ENCODE results near the gene ILF2. TPM values are rescaled to one million over a fixed set of nuclear protein-coding genes. Genes with fewer than 3 reads are reported as not detected.

The ILF2 gene
- total and polyA plus RNA-seq, 3 experiments from 2014 or later: 126 to 394 (median 379) TPM

DNA sequence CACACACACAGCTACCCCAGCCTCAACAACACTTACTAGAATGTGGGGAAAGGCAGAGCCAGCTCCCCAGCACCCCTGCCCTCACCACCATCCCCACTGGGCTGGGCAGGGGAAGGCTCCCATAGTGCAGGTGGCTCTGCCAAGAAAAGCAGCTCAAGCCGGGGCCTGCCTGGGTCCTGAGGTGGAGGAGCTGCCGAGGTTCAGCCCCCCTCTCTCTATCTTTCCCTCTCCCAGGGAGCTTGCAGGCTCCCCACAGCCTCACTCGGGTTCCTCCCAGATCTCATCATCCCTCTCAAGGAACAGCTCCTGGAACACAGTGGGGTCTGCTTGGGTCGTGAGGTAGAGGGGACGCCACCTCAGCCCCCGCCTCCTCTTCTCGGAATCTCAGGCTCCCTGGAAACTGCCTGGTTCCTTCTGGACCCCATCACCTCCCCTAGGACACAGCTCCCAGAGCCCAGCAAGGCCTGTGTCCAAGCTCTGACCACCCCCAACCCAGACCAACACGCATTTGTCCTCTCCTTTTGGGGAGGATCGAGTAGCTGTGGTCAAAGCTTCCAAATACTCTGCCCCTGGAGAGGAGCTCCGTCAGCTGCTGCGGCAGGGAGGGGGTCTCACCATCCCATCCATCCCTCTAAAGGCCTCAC is 58.6 kb downstream of the ILF2 start:
- no peaks in the 10 kb centered on the region for H3K4me1 ChIP-seq (ENCODE audit: insufficient read depth, low read length)
- ChIA-PET POLR2A (no interaction called here), CTCF (no interaction called here)
- no peak overlapping the region for H3K27ac Mint-ChIP-seq
- no peaks in the 10 kb centered on the region for H3K27me3 ChIP-seq (ENCODE audit: insufficient read depth, low read length, poor library complexity, severe bottlenecking)
- H3K4me3 ChIP-seq (ENCODE audit: low read length): no peak overlapping the region
- peaks cover 0 to 4% of the 10 kb centered on the region in 2 donors for H3K27me3 Mint-ChIP-seq
- no peaks in the 10 kb centered on the region for H3K4me1 Mint-ChIP-seq
- no peak overlapping the region for H3K4me3 Mint-ChIP-seq
- H3K9me3 Mint-ChIP-seq: no peaks in the 10 kb centered on the region
- H3K36me3 Mint-ChIP-seq: no peaks in the 10 kb centered on the region
- no peaks in the 10 kb centered on the region for H3K9me3 ChIP-seq (ENCODE audit: low read length)
- DNase-seq: no peak
- H3K27ac ChIP-seq (ENCODE audit: low read depth, low read length): no peak overlapping the region
- no peaks in the 10 kb centered on the region for H3K36me3 ChIP-seq (ENCODE audit: insufficient read depth, low read length)

Other genes starting within 250 kb of the ILF2 start
- not detected for gene S100A7, start 210.3 kb downstream of the ILF2 start, total RNA-seq
- gene S100A7, start 210.3 kb downstream of the ILF2 start, polyA plus RNA-seq: not detected
- gene S100A6, start 135.0 kb downstream of the ILF2 start, total RNA-seq: 100 to 1,000 TPM; 244 to 254 TPM
- 892 TPM for gene S100A6, start 135.0 kb downstream of the ILF2 start, polyA plus RNA-seq
- 1 to 10 TPM in 1 of 2 experiments, under 1 TPM in 1; 0.61 to 1.5 TPM for gene S100A5, start 130.1 kb downstream of the ILF2 start, total RNA-seq
- gene S100A5, start 130.1 kb downstream of the ILF2 start, polyA plus RNA-seq: 1.6 TPM
- 100 to 1,000 TPM; 125 to 132 TPM for gene S100A4, start 125.2 kb downstream of the ILF2 start, total RNA-seq
- gene S100A4, start 125.2 kb downstream of the ILF2 start, polyA plus RNA-seq: 2,575 TPM
- not detected for gene S100A3, start 121.7 kb downstream of the ILF2 start, total RNA-seq
- gene S100A3, start 121.7 kb downstream of the ILF2 start, polyA plus RNA-seq: not detected
- 1 to 10 TPM in 1 of 2 experiments, under 1 TPM in 1; 0.81 to 1.1 TPM for gene S100A2, start 105.1 kb downstream of the ILF2 start, total RNA-seq
- gene S100A2, start 105.1 kb downstream of the ILF2 start, polyA plus RNA-seq: 0.72 TPM
- not detected for gene S100A16, start 57.9 kb downstream of the ILF2 start, total RNA-seq
- gene S100A16, start 57.9 kb downstream of the ILF2 start, polyA plus RNA-seq: not detected
- gene S100A14, start 54.7 kb downstream of the ILF2 start, total RNA-seq: not detected
- gene S100A14, start 54.7 kb downstream of the ILF2 start, polyA plus RNA-seq: not detected
- gene S100A13, start 43.5 kb downstream of the ILF2 start, total RNA-seq: 1 to 10 TPM; 5.5 to 7.6 TPM
- 1.3 TPM for gene S100A13, start 43.5 kb downstream of the ILF2 start, polyA plus RNA-seq
- not detected for gene S100A1, start 42.6 kb downstream of the ILF2 start, total RNA-seq
- gene S100A1, start 42.6 kb downstream of the ILF2 start, polyA plus RNA-seq: 0.07 TPM
- 10 to 100 TPM; 95.9 to 98.9 TPM for gene CHTOP, start 36.9 kb downstream of the ILF2 start, total RNA-seq
- 70.2 TPM for gene CHTOP, start 36.9 kb downstream of the ILF2 start, polyA plus RNA-seq
- gene SNAPIN, start 12.3 kb downstream of the ILF2 start, total RNA-seq: 10 to 100 TPM; 36.7 to 39.0 TPM
- gene SNAPIN, start 12.3 kb downstream of the ILF2 start, polyA plus RNA-seq: 87.7 TPM
- gene NPR1, start 7.7 kb upstream of the ILF2 start, total RNA-seq: not detected
- not detected for gene NPR1, start 7.7 kb upstream of the ILF2 start, polyA plus RNA-seq
- gene INTS3, start 57.1 kb upstream of the ILF2 start, total RNA-seq: 10 to 100 TPM; 58.2 to 61.1 TPM
- 11.9 TPM for gene INTS3, start 57.1 kb upstream of the ILF2 start, polyA plus RNA-seq
- 10 to 100 TPM in 1 of 2 experiments, 1 to 10 TPM in 1; 9.9 to 11.3 TPM for gene SLC27A3, start 104.4 kb upstream of the ILF2 start, total RNA-seq
- 29.3 TPM for gene SLC27A3, start 104.4 kb upstream of the ILF2 start, polyA plus RNA-seq

Data from CD8-positive, alpha-beta memory T cell (primary cell).